PC-9 (cell line): Measurements from ENCODE around the gene ACP2. TPM values are rescaled to one million over a fixed set of nuclear protein-coding genes. Genes with fewer than 3 reads are reported as not detected.
"Not testable (repeated sequence)": the region's sequence is repeated elsewhere in the genome, so short reads cannot be mapped to it uniquely, and the experiment has no call there.

Source experiments
- BruUV-seq: library from RNA; stranded (reverse); fragments of 400-500 nt; replicated peaks from 2 replicates; lab custom pipeline; 2021; lab: Mats Ljungman, UMichigan
- CTCF ChIA-PET: fragments of 300-600 bp; sonication (Branson Sonifier 250); formaldehyde crosslinking; loops from one replicate; lab custom pipeline; 2022; ENCODE audit warnings: antibody characterized with exemption; lab: Charles Lee
- POLR2A ChIA-PET: fragments of 300-600 bp; sonication (Branson Sonifier 250); formaldehyde crosslinking; loops from one replicate; lab custom pipeline; 2022; ENCODE audit warnings: antibody characterized with exemption; ENCODE audit not compliant: unreplicated experiment; lab: Charles Lee
- DNase-seq, 2 experiments: peaks; one replicate each; pipeline versions ENCODE4 v3.0.0 to v3.0.0-alpha.2; 2015 to 2022; ENCODE audit warnings: mixed read lengths in 1 of 2
- H2AFZ ChIP-seq: fragments of 200-600 bp; sonication (generic); 2 replicates; pipeline ENCODE4 v1.8.1; 2017; ENCODE audit warnings: antibody characterized with exemption
- H3F3A ChIP-seq: fragments of 200-600 bp; sonication (generic); 2 replicates; pipeline ENCODE4 v1.8.1; 2017; ENCODE audit warnings: antibody characterized with exemption, mild to moderate bottlenecking, low read depth; ENCODE audit not compliant: insufficient read depth
- H3K27ac ChIP-seq: fragments of 200-600 bp; sonication (generic); 2 replicates; pipeline ENCODE4 v1.6.1; 2016; ENCODE audit warnings: mixed run types
- H3K27me3 ChIP-seq: fragments of 200-600 bp; sonication (generic); 2 replicates; pipeline ENCODE4 v1.6.1; 2016; ENCODE audit warnings: low read depth, mixed run types; ENCODE audit not compliant: insufficient read depth
- H3K36me3 ChIP-seq: fragments of 200-600 bp; sonication (generic); 2 replicates; pipeline ENCODE4 v1.6.1; 2016; ENCODE audit warnings: low read depth, mixed run types
- H3K4me1 ChIP-seq: fragments of 200-600 bp; sonication (generic); replicated peaks from 2 replicates; pipeline ENCODE4 v1.6.1; 2016; ENCODE audit warnings: mixed run types; ENCODE audit not compliant: insufficient read depth
- H3K4me2 ChIP-seq: fragments of 200-600 bp; sonication (generic); 2 replicates; pipeline ENCODE4 v1.6.1; 2017; ENCODE audit warnings: mixed run types
- H3K4me3 ChIP-seq: fragments of 200-600 bp; sonication (generic); 2 replicates; pipeline ENCODE4 v1.6.1; 2016; ENCODE audit warnings: mixed run types
- H3K79me2 ChIP-seq: fragments of 200-600 bp; sonication (generic); 2 replicates; pipeline ENCODE4 v1.6.1; 2017; ENCODE audit warnings: low read depth, mixed run types
- H3K9me2 ChIP-seq: fragments of 200-600 bp; sonication (generic); 2 replicates; pipeline ENCODE4 v1.8.1; 2017; ENCODE audit warnings: mild to moderate bottlenecking; ENCODE audit not compliant: insufficient read depth
- H3K9me3 ChIP-seq: fragments of 200-600 bp; sonication (generic); 2 replicates; pipeline ENCODE4 v1.8.1; 2016; ENCODE audit warnings: low read depth; ENCODE audit not compliant: insufficient read depth
- H4K20me1 ChIP-seq: fragments of 200-600 bp; sonication (generic); 2 replicates; pipeline ENCODE4 v1.8.1; 2017; ENCODE audit not compliant: insufficient read depth
- EZH2 ChIP-seq: fragments of 200-600 bp; sonication (generic); IDR thresholded peaks from 2 replicates; pipeline ENCODE4 v1.8.0; 2017; ENCODE audit warnings: antibody characterized with exemption, low read depth
- intact Hi-C: fragments of 100-400 bp; cut with micrococcal nuclease; formaldehyde crosslinking; loops from one replicate; pipeline ENCODE4 v1.10.0; 2022; ENCODE audit not compliant: unreplicated experiment
- total RNA-seq: library from RNA; stranded (reverse); gene quantifications from 2 replicates; pipeline ENCODE4 v1.2.3, GENCODE V29; 2021
- TF ChIP-seq, protein P1 (sequence below): fragments of 200-600 bp; sonication (generic); conservative IDR thresholded peaks from 2 replicates; pipeline ENCODE4 v1.6.1; 2017; ENCODE audit warnings: mixed run types, antibody characterized with exemption, mild to moderate bottlenecking, moderate library complexity

Gene ACP2
- total RNA-seq, 1 experiment from 2014 or later: 24.1 TPM

DNA sequence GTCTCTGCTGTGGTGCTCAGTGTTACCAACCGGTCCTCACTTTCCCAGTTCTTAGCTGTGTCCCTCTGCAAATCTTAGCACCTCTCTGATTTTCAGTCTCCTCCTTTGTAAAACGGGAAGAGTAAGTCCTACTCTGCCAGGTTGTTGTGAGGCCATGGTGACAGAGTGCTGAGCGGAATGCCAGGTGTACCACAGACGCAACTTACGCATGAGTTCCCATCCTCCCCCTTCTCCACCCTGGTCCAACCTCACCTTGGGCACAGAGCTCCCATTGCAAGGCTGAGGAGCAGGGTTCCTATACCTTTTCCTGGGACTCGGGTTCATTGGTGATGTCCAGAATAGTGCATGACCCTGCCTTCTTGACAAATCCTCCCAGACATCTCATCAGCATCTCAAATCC is 41.2 kb downstream of the ACP2 start:
- Histone ChIP-seq H3K9me3 (no peaks in the 10 kb centered on the region), H3K9me2 (no peaks in the 10 kb centered on the region), H3K27ac (no peak overlapping the region), H3K27me3 (no peaks in the 10 kb centered on the region), H2AFZ (no peak overlapping the region), H3K36me3 (no peaks in the 10 kb centered on the region), H3K4me3 (no peak overlapping the region), H3K4me1 (peaks cover 20% of the 10 kb centered on the region), H3F3A (peaks cover 23% of the 10 kb centered on the region), H4K20me1 (no peaks in the 10 kb centered on the region), H3K4me2 (no peak overlapping the region), H3K79me2 (no peaks in the 10 kb centered on the region)
- TF ChIP-seq, protein P1, sequence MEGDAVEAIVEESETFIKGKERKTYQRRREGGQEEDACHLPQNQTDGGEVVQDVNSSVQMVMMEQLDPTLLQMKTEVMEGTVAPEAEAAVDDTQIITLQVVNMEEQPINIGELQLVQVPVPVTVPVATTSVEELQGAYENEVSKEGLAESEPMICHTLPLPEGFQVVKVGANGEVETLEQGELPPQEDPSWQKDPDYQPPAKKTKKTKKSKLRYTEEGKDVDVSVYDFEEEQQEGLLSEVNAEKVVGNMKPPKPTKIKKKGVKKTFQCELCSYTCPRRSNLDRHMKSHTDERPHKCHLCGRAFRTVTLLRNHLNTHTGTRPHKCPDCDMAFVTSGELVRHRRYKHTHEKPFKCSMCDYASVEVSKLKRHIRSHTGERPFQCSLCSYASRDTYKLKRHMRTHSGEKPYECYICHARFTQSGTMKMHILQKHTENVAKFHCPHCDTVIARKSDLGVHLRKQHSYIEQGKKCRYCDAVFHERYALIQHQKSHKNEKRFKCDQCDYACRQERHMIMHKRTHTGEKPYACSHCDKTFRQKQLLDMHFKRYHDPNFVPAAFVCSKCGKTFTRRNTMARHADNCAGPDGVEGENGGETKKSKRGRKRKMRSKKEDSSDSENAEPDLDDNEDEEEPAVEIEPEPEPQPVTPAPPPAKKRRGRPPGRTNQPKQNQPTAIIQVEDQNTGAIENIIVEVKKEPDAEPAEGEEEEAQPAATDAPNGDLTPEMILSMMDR: no peak
- no peak for TF ChIP-seq EZH2
- DNase-seq: no peak
- ChIA-PET CTCF (interaction anchor here (0.6 kb wide), 1 partner anchor 840 kb away, joined by 7 read pairs; no protein-coding TSS in a partner anchor), POLR2A (interaction anchor here (0.6 kb wide), 2 partner anchors 21 to 22 kb away, joined by 4 to 8 read pairs; no protein-coding TSS in a partner anchor)
- intact Hi-C loops: no loop called here
- no TSS peak for BruUV-seq

DNA sequence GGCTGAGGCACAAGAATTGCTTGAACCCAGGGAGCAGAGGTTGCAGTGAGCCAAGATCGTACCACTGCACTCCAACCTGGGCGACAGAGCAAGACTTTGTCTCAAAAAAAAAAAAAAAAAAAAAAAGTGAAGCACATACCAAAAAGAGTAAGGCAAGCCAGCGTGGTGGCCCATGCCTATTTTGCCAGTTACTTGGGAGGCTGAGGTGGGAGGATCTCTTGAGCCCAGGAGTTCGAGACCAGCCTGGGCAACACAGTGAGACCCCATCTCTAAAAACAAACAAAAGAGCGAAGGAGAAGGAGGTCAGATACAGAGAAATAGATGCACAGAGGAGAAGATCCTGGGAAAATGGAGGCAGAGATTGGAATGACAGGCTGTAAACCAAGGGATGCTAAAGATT is 42.0 kb downstream of the ACP2 start:
- DNase-seq, CTCF ChIA-PET, H2AFZ ChIP-seq, POLR2A ChIA-PET, H3K27me3 ChIP-seq, BruUV-seq, H3K27ac ChIP-seq, H3K9me3 ChIP-seq, H3K9me2 ChIP-seq, intact Hi-C loops, H3K79me2 ChIP-seq, H3K4me3 ChIP-seq, H3K36me3 ChIP-seq, H3K4me2 ChIP-seq, H4K20me1 ChIP-seq: not testable (repeated sequence)
- Histone ChIP-seq H3F3A (peaks cover 23% of the 10 kb centered on the region), H3K4me1 (peaks cover 20% of the 10 kb centered on the region)

DNA sequence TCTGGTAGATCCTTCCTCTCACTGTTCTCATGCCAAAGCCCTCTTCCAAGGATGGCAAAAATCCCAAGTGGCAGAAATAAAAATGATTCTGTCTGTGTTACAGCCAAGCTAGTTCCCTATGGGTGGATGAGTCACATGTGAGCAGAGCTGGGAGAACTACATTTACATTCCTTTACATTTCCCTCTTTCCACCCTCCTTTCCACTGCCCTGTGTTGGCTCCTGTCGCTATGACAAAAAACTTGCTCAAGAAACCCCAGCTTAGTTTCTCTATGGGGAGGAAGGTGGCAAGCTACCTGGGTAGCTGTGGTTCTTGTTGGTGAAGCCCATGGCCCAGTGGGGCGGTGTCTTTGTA is 44.0 kb downstream of the ACP2 start:
- peaks cover 23% of the 10 kb centered on the region for H3F3A ChIP-seq
- ChIA-PET CTCF (interaction anchor here (0.6 to 1.0 kb wide), 3 partner anchors 10 to 80 kb away, joined by 3 read pairs; partner anchors contain the start of gene DDB2), POLR2A (interaction anchor here (0.6 to 2.4 kb wide), 7 partner anchors 10 to 44 kb away, joined by 3 to 39 read pairs (median 10); partner anchors contain the start of genes ACP2 and DDB2)
- no peaks in the 10 kb centered on the region for H3K9me3 ChIP-seq
- H3K4me3 ChIP-seq: no peak overlapping the region
- H4K20me1 ChIP-seq: no peaks in the 10 kb centered on the region
- no peak for TF ChIP-seq EZH2
- TF ChIP-seq, protein P1: no peak
- no TSS peak for BruUV-seq
- H2AFZ ChIP-seq: 0 out of 2 replicates have a peak overlapping the region, but pooled peaks have one; percentile 21
- H3K27ac ChIP-seq: peak overlapping the region; percentile 70
- no peaks in the 10 kb centered on the region for H3K9me2 ChIP-seq
- intact Hi-C loops: loop anchor here (1.0 kb wide), 2 partner anchors 10 kb away; partner anchors contain the start of gene DDB2
- DNase-seq: peak; percentile 61 to 89
- H3K27me3 ChIP-seq: no peaks in the 10 kb centered on the region
- H3K79me2 ChIP-seq: no peaks in the 10 kb centered on the region
- no peaks in the 10 kb centered on the region for H3K36me3 ChIP-seq
- peak overlapping the region; percentile 51 for H3K4me2 ChIP-seq
- H3K4me1 ChIP-seq: peaks cover 20% of the 10 kb centered on the region
